ENCODE measurements around the gene OPHN1.

- no peak for TF ChIP-seq EZH2phosphoT487 (IDR thresholded peaks at IDR 0.05; ENCODE audit: low read length)
- no peak for TF ChIP-seq CTCF (IDR thresholded peaks at IDR 0.05; ENCODE audit: low read length)
Observed at GRCh38 chrX:68209008-68209407, 224.3 kb downstream of the OPHN1 start.

All from MM.1S (cell line).